CD4-positive, alpha-beta T cell treated with Interleukin-10 for 1 hour (primary cell): ENCODE measurements around the gene CERS2.
"Not testable (repeated sequence)": the region's sequence is repeated elsewhere in the genome, so short reads cannot be mapped to it uniquely, and the experiment has no call there.

Experiments
- DNase-seq: peaks from one replicate; pipeline ENCODE4 v3.0.0-alpha.2; 2020

CERS2 gene

DNA sequence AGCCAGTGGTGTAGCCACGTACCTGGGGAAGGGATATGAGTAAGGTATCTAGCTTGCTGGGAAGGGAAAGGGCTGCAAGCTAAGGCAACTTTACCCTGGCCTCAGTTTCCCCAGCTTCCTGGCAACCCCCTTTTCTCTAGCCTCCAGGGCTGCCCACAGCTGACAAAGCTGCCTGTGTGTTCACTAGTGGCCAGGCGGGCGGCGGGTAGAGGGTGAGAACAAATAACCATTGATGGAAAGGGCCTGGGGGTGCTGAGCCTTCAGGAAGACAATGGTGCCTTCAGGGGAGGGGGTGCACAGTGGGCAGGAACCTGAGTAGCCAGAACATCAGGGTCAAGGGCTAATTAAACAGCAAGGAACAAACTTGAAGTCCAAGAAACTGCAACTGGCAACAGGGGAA is 6.1 kb downstream of the CERS2 start:
- DNase-seq: no peak

DNA sequence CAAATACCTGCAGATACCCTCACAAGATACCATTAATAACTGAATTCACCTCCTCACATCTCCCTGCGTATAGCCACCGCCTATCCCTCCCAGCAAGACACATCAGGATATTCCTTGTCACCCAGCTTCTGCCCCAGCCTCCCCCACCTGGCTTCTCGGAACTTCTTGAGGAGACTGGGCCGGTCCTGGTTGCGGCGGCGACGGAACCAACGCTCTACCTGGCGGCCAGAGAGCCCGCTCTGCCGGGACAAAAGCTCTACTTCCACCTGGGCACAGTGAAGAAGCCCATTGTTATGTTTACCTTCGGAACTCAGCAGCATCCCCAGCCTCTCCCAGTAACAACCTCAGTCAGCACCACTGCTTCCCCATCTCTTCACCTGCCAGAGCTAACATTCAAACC is 6.7 kb downstream of the CERS2 start:
- no peak for DNase-seq

DNA sequence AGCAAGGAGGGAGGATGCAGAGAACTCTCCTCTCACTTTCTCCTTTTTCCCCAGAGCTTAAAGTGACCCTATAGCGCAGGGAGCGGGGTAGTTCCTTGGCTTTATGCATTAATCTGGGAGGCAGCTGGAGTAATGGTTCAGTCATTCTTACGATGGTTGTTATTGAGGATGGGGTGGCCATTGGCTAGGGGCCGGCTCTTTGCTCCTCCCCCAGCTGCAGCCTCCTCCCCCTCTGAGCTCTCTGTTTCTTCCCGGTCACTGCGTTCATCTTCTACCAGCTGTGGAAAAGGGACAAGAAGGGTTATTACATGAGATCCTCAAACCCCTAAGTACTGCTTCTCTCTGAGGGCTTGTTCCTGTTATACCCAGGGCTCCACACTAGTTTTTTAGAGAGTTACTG is 8.6 kb downstream of the CERS2 start:
- no peak for DNase-seq

DNA sequence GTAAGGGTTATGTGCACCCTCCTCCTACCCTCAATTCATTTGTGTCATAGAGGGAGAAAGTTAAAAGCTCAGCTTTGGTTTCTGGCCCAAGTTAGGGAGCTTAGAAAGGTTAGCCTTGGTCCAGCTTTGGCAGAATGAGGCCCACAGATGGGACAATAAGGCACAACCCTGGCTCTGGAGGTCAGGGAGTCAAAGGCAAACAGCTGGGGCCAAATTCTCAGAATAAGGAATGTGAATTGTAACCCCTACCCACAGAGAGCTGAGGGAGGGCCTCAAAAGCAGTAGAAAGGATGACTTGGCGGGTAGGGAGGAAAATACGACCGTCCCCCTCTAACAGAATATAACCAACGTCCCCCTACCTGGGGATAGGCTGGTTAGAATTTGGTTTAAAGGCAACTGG is 9.0 kb downstream of the CERS2 start:
- no peak for DNase-seq

DNA sequence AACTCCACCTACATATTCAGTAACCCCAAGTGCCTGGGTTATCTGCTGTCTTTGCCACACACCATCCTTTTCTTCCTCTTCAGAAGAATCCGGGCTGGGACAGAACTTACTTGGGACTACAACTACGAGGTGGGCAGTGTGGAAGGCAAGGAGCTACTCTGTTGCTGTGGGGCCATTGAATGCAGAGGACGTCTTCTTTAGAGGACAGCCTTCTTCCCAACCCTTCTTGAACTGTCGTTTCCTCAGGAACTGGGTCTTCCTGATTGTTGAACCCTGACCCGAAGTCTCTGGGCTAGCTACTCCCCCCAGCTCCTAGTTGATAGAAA is 10.5 kb downstream of the CERS2 start:
- no peak for DNase-seq

DNA sequence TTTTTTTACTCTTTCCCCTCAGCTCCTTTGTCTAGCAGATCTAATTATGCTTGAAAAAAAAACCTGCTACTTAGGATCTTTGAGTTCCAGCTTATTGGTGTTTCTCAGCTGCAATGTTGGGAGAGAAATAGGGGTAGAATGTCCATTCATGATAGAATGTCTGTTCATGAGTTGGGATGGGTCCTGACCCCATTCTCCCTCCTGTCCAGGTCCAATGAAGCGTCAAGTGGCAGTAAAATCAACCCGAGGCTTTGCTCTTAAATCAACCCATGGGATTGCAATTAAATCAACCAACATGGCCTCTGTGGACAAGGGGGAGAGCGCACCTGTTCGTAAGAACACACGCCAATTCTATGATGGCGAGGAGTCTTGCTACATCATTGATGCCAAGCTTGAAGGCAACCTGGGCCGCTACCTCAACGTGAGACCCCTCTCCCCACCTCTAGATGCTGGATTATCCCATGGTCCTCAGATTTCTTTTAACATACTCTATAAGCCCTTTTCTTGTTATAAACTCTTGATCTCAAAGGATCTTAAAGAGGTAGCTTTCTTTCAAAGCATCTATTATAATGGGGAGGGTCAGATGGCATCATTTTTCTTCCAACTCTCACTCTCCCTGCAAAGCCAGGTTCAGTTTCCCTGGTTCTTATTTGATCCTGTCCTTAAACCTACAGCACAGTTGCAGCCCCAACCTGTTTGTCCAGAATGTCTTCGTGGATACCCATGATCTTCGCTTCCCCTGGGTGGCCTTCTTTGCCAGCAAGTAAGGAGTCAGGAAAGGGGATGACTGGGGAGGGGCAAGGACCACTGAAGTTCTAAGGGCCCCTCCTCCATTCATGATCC is 11.1 kb downstream of the CERS2 start:
- no peak for DNase-seq

DNA sequence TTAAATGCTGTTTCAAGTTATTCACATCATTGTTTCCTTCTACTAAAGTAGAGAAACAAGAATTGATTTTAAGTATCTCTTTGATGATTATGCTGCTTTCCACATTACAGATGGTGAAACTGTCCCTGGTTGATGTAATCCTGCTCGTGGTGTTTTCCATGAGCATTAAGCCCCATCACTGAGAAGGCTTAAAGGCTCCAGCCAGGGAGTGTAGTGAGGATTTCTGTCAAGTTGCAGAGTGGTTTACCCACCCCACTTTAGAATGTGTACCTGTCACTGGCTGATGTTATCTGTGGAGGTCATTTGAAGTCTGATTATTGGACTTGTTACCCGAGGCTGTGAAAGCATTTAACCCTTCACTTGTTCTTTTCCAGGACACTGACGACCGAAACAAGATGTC is 12.9 kb downstream of the CERS2 start:
- no peak for DNase-seq

DNA sequence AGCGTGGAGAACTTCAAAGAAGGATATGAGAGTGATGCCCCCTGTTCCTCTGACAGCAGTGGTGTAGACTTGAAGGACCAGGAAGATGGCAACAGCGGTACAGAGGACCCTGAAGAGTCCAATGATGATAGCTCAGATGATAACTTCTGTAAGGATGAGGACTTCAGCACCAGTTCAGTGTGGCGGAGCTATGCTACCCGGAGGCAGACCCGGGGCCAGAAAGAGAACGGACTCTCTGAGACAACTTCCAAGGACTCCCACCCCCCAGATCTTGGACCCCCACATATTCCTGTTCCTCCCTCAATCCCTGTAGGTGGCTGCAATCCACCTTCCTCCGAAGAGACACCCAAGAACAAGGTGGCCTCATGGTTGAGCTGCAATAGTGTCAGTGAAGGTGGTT is 14.0 kb downstream of the CERS2 start:
- DNase-seq: no peak

DNA sequence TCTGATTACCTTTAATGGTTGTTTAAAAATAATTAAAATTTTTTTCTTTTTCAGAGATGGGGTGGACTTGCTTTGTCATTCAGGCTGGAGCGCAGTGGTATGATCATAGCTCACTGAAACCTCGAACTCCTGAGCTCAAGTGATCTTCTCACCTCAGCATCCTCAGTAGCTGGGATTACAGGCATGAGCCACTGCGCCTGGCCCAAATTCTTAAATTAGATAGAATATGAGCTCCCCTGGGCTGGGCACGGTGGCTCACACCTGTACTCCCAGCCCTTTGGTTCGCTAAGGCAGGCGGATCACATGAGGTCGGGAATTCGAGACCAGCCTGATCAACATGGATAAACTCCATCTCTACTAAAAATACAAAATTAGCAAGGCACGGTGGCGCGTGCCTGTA is 17.0 kb downstream of the CERS2 start:
- DNase-seq: no peak

DNA sequence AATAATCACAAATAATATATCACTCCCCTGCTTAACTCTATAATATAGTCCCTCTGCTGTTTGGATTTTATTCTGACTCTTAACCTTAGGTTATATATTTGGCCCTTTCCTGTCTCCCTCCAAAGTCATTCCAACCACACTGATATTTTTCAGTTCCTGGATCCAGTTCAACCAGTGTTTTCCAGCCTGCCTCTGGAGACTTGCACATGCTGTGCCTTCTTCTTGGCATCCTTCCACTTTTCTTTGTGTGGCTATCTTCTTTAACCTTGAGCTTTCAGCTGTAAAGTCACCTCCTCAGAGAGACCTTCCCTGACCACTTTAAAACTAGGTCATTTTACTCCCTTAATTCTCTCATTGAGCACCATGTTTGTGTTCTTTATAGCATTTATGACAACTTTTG is 19.4 kb downstream of the CERS2 start:
- DNase-seq: no peak

DNA sequence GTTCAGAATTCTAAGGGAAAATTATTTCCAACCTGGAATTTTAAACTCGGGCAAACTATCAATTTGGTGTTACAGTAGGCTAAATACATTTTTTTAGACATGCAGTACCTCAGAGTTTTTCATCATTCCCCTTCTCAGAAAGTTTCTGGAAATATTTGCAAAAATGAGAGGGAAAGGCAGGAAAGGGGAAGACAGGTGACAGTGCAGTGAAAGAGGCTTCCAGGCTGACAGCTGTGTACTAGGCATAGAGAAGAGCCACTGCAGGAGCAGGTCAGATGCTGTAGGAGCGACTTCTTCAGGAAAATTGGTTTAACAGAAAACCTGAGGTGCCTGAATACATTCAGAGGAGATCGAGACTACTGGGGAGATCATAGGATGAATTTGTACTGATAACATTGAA is 19.9 kb downstream of the CERS2 start:
- DNase-seq: no peak

DNA sequence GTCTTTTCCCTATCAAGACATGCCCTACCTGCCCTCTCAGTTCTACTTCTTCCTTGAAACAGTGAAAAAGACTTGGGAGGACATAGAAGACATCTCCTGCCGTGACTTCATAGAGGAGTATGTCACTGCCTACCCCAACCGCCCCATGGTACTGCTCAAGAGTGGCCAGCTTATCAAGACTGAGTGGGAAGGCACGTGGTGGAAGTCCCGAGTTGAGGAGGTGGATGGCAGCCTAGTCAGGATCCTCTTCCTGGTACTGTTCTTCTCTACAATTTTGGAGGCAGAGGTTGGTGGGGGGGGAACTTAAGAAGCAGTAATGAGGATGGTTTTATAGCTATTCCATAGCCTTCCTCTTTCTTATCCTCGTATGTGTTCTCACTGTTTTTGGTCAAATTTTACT is 29.8 kb downstream of the CERS2 start:
- DNase-seq: no peak

DNA sequence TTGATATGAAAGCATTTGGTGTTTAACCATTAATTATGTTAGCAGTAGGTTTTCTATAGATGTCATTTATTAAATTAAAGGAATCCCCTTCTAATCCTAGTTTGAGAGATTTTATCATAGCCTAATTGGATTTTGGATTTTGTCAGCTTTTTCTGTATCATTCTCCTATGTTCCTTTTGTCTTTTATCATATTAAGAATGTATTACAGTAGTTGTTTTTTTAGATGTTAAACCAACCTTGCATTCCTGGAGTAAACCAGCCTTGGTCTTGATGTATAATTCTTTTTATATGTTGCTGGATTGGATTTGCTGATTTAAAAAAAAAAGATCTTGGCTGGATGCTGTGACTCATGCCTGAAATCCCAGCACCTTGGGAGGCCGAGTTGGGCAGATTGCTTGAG is 42.9 kb downstream of the CERS2 start:
- DNase-seq: no peak

DNA sequence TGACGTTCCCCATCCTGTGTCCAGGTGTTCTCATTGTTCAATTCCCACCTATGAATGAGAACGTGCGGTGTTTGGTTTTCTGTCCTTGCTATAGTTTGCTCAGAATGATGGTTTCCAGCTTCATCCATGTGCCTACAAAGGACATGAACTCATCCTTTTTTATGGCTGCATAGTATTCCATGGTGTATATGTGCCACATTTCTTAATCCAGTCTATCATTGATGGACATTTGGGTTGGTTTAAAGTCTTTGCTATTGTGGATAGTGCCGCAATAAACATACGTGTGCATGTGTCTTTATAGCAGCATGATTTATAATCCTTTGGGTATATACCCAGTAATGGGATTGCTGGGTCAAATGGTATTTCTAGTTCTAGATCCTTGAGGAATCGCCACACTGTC is 45.9 kb downstream of the CERS2 start:
- not testable (repeated sequence) for DNase-seq

DNA sequence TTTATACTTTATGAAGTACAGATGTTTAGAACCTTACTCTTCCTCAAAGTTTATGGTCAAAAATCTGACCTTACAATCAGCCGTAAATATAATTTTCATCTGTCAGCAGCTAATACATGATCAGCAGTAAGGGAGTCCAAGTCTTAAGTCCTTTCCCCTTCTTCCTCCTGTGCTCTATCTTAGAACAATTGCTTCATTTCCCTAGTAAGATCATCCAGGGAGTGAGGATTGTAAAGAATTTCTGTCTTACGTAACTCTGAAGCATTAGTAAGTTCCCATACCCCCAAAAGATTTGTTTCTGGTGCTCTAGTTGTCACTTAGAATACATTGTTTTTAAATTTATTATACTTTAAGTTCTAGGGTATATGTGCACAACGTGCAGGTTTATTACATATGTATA is 46.3 kb downstream of the CERS2 start:
- no peak for DNase-seq

DNA sequence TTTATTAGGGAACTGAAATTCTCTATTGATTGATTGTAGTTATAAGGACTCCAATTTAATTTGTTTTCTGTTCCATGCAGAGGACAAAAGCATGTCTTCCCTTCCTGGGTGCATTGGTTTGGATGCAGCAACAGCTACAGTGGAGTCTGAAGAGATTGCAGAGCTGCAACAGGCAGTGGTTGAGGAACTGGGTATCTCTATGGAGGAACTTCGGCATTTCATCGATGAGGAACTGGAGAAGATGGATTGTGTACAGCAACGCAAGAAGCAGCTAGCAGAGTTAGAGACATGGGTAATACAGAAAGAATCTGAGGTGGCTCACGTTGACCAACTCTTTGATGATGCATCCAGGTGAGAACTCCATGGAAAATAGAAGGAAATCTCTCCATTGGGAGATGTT is 47.0 kb downstream of the CERS2 start:
- no peak for DNase-seq

DNA sequence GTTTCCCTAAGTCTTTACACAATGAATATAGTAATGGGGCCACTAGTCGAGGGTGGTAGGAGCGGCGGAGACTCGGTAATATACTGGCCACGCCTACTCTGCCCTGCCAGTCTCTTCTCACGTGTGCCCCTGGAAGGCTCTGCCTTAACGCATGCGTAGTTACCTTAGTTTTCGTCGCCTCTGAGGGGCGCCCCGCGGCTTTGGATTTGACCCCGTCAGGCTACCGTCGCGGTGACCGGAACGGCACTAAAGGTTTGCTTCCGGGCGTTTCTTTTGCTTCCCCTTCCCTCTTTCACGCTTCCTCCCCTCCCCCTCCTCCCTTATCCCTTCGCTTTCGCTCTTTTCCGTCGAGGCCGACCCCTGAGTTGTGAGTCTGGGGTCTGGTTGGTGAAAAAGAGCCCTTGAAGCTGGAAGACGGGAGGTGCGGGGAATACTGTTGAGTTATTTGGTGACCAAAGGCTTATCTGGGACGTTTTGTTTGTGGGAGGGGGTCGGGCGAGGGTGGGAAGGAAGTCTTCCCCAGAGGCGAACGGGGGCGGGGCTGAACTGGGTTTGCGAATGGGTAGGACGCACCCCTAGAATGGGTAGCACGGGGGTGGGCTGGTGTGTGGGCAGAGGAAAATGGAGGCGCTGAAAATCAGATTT is 48.4 kb downstream of the CERS2 start, which contains the start of gene SETDB1:
TSS of gene SETDB1 (plus strand) at position 267 of the 645 bp plus-strand sequence. CDS start 1,352 bp downstream, outside the sequence.
- peak; percentile 97 for DNase-seq

DNA sequence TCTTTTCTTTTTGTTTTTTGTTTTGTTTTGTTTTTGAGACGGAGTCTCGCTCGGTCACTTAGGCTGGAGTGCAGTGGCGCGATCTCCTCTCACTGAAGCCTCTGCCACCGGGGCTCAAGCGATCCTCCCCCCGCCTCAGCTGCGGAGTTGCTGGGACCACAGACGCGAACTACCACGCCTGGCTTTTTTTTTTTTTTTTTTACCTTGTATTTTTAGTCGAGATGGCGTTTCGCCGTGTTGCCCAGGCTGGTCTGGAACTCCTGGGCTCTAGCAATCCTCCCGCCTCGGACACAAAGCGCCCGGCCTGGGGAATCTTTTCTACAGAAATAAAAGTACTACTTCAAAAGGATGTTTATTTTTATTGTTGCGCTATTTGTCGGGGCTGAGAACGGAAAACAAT is 49.6 kb downstream of the CERS2 start:
- DNase-seq: peak; percentile 7

DNA sequence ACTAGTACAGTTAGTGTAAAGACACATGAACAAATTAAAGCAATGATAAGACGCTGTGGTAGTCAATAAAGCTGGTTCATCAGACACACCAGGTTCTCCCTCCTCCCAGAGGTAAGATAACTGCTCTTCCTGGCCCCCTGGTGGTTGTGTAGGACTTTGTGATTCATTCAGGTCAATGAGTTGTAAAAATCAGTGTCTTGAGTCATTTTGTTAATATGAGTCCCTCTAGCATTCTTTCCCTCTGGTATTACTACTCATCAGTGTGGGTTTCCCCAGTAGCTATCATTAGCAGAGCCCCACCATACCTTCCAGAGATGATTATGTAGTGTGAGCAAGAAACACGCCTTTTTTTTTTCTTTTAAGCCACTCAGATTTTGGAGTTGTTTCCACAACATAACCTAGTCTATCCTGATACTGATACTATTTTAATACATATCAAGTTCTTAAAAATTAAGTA is 52.1 kb downstream of the CERS2 start:
- peak; percentile 81 for DNase-seq

DNA sequence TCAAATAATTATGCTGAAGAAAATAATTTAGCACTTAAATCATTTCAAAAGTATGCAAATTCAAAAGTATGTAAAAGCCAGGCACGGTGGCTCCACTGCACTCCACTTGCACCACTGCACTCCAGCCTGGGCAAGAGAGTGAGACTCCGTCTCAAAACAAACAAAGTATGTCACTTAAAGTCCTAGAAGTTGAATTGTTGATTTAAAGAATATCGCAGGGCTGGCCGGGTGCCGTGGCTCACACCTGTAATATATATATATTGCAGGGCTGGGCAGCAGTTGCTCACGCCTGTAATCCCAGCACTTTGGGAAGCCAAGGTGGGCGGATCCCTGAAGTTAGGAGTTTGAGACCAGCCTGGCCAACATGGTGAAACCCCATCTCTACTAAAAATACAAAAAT is 57.2 kb downstream of the CERS2 start:
- DNase-seq: no peak
